GM12892 (cell line): Measurements from ENCODE around the gene GALNT7.

Experiments used
- POLR2A ChIP-seq: IDR thresholded peaks from 2 replicates; pipeline ENCODE4 v1.6.1; 2011; ENCODE audit warnings: low read depth, low read length, control low read depth
- POLR2AphosphoS5 ChIP-seq: IDR thresholded peaks from 2 replicates; pipeline ENCODE4 v1.6.1; 2011; ENCODE audit warnings: low read depth, low read length, control low read depth
- TAF1 ChIP-seq: IDR thresholded peaks from 2 replicates; pipeline ENCODE4 v1.6.1; 2011; ENCODE audit warnings: low read depth, mild to moderate bottlenecking, control low read depth, low read length, borderline replicate concordance

- no peak for TF ChIP-seq TAF1
- TF ChIP-seq POLR2AphosphoS5 = no peak
- TF ChIP-seq POLR2A = no peak
These were observed 139.2 kb downstream of the GALNT7 start for GRCh38 chr4:173307778-173308177.
